GM12864 (cell line): ENCODE results near the gene KIF21B.

ENCODE experiments used
- DNase-seq: peaks from one replicate; pipeline ENCODE4 v3.0.0-alpha.2; 2011; ENCODE audit warnings: low read depth
- H3K4me3 ChIP-seq: 2 replicates; pipeline ENCODE4 v1.5.1; 2011; ENCODE audit warnings: mild to moderate bottlenecking, low read depth, low read length, control low read depth
- CTCF ChIP-seq: IDR thresholded peaks from 2 replicates; pipeline ENCODE4 v1.5.1; 2011; ENCODE audit warnings: low read depth, mild to moderate bottlenecking, moderate library complexity, low read length, control low read depth, inconsistent platforms; ENCODE audit errors: missing control alignments

Gene KIF21B

GRCh38 chr1:201025571-201026002 is 2.1 kb upstream of the KIF21B start:
- no peak for DNase-seq
- peak; percentile 61 for TF ChIP-seq CTCF
- H3K4me3 ChIP-seq = peak overlapping the region; percentile 8; the same call in 1 of the 2 replicates

- no peak for TF ChIP-seq CTCF
- H3K4me3 ChIP-seq = no peak overlapping the region
- no peak for DNase-seq
Observed at GRCh38 chr1:201024625-201024998, 1.1 kb upstream of the KIF21B start.

- no peak for DNase-seq
- peak overlapping the region; percentile 25 for H3K4me3 ChIP-seq
- TF ChIP-seq CTCF = no peak
Observed at GRCh38 chr1:201023920-201024624, 558 bp upstream of the KIF21B start.

- TF ChIP-seq CTCF = no peak
- peak overlapping the region; percentile 65 for H3K4me3 ChIP-seq
- DNase-seq = no peak
Observed at GRCh38 chr1:201022820-201023516, 546 bp downstream of the KIF21B start.

- TF ChIP-seq CTCF = no peak
- H3K4me3 ChIP-seq = peak overlapping the region; percentile 65
- no peak for DNase-seq
Observed at GRCh38 chr1:201022493-201022819, 1.1 kb downstream of the KIF21B start.

- TF ChIP-seq CTCF = no peak
- H3K4me3 ChIP-seq = peak overlapping the region; percentile 65
- DNase-seq = no peak
Observed at GRCh38 chr1:201021630-201022492, 1.7 kb downstream of the KIF21B start.
